NCI-H69 (cell line): Measurements from ENCODE around the gene VSNL1.

Source experiments
- DNase-seq: peaks from one replicate; lab custom pipeline; 2025; lab: John Stamatoyannopoulos, UW

The VSNL1 gene

DNA sequence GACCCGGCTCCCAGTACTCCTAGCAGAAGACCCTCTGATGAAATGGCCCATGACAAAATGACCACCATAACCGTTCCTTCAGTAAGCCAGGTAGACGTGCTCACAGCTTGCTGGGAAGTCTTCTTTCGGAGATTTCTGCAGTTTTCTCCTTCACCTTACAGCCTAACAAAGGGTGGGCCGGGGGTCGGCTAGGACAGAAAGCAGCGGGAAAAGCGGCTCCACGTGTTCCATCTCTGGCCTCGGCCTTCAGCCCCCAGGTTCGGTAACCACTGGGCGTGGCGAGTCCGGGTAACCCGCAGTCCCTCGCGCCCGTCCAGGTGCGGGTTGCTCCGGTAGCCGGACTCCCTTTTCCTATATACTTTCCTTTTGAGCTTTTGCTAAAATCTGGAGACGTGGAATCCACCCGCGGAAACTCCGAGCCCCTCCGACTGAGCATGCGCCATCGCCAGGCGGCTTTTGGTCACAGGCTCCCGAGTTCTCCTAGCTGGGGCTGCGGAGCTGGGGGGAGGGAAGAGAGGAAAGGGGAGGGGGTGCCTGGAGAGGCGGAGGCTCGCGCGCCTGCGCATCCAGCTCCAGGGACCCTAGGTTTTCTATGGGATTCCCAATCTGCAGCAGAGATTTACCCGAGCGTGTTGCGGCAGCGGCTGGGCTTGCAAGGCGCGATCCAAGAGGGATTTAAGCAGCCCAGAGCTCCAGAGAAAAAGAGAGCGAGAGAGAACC, at the start of gene VSNL1:
TSS of gene VSNL1 (plus strand) at position 604 of the 720 bp plus-strand sequence. CDS start 51,379 bp downstream, outside the sequence.
- peak; percentile 81 for DNase-seq

DNA sequence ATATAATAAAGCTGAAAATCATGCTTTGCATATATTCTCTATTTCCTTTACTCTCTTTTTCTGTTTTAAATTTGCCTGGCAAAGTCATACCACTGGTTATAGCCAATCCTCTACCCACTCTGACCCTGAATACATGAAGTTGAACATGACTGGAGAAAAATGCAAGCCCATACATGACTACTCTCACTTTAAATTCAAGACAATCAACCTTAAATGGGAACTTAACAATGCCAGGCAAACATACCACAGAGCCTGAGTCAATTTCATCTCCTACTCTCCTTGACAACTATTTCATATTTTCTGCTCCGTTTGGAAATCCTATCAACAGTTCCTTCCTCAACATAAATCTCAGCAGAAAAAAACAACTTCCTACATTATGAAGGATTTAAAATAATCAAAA, 44.9 kb upstream of the VSNL1 start:
- no peak for DNase-seq

DNA sequence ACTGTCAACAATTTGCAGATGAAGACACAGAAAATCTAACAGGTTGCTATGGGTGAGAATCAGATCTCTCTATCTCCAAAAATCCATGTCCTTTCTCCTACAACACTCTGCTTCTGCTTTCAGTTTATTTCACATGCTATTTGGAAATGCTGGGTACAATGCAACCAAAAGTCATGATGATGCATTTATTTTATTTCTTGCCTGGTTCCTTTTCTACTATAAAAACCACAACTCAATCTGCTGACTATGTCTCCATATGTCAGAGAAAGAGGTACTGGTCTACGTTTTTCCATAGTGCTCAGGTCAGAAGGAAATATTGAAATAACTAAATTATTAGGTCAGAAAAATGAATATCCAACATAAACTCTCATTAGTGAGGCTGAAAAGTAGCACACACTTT, 42.8 kb upstream of the VSNL1 start:
- DNase-seq, result no peak

DNA sequence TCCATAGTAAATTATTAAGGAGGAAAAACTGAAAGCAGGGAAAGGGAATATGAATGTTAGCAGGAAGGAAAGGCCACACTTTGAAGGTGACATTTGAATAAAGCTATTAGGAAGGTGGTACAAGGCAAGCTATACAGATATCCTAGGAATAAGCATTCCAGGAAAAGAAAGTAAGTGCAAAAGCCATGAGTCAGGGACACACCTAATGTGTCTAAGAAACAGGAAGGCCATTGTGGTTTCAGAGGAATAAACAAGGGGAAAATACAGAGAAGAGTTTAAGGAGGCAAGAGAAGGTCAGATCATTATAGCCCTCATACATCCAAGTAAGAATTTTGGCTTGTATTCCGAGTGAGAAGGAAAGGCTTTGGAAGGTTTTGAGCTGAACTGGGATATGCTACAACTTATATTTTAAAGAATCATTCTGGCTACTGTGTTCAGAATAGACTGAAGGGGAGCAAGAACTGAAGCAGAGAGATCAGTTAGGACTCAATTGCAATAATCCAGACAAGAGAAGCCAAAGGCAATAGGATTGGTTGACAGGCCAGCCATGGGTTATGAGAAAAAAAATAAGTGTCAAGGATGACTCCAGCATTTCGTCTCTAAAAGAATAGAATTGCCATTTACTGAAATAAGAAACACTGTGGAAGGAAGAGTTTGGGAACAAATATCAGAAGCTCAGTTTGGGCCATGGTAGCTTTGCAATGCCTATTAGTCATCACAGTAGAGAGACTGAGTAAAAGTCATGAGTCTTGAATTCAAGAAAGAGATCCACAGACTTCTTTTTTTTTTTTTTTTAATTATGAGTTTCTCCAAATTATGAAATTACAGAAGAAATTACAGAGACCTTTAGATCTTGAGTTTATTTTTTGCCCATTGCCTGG, 33.5 kb upstream of the VSNL1 start:
- no peak for DNase-seq

- no peak for DNase-seq
Observed at GRCh38 chr2:17515652-17516051, 24.8 kb upstream of the VSNL1 start.

DNA sequence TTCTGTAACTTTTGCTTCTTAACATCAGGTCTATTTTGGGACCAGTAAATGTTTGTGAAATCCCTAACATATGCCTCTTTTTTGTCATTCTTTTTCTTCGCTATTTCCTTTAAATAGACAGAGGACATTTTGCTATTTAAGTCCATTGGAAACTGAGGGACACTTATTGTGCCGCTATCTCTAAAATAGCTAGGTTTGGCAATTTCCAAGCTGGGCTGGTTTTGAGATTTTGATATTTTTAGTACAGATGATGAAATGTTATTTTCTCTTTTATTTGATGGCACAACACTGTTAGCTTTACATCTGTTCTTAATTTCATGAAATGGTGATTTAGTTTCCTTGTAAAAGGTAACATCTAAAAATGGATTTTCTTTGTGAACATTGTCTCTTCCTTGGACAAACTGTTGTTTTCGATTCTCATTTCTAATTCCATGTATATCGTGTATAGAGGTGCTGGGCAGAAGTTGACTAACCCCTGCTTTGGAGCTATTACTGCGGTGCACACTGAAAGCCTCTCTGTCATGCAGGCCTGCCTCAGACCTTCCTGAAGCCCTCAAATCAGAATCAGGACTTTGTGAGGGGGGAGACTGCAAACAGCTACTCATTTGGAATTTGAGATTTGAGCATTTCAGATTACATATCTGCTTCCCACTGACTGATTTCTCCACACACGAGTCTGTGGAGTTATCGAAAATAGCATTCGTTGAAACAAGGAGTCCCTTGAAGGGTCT, 22.9 kb upstream of the VSNL1 start:
- DNase-seq, result no peak

GRCh38 chr2:17518212-17519154, 22.0 kb upstream of the VSNL1 start, which contains the start of gene RAD51AP2:
Gene RAD51AP2, minus strand, starts transcription at chr2:17518440. Its CDS starts 25 bp downstream, at chr2:17518415.
- peak; percentile 56 for DNase-seq

DNA sequence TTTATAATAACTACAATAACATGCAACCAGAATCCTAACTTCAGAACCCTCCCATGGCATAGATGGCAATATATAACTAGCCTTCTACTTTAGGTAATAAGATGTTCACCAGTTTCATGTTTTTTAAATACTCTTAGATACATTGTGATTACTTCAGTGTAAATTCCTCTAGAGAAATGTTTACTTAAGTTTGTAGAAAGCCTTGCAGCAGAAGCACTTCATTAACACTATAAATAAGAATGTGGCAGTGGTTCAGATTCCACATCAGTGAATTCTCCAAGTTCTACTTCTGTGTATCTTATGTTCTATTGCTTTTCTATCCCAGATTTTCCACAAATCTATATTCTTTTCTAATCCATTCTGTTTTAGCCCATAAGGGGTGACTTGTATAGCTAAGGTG, 21.0 kb upstream of the VSNL1 start:
- no peak for DNase-seq

- DNase-seq, result no peak
Observed at GRCh38 chr2:17520761-17521160, 19.7 kb upstream of the VSNL1 start.

DNA sequence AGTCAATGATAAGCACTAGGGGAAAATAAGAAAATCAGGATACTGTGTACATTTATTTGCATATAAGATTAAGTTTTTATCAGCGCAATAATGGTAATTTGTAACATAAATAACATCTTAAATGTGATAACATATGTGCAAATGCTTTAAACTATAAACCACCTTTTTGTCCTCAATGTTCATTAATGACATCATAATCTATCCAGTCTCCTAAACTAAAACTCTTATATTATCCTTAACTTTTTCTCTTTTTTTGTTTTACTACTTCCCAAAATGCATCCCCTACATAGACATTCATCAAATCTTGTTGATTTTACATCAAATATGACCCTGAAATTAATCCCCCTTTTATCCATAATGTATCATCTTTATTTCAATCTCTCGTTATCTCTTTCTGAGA, 18.9 kb upstream of the VSNL1 start:
- DNase-seq, result no peak

GRCh38 chr2:17522303-17522702, 18.2 kb upstream of the VSNL1 start:
- DNase-seq, result no peak

GRCh38 chr2:17529771-17530170, 10.7 kb upstream of the VSNL1 start:
- DNase-seq, result no peak

DNA sequence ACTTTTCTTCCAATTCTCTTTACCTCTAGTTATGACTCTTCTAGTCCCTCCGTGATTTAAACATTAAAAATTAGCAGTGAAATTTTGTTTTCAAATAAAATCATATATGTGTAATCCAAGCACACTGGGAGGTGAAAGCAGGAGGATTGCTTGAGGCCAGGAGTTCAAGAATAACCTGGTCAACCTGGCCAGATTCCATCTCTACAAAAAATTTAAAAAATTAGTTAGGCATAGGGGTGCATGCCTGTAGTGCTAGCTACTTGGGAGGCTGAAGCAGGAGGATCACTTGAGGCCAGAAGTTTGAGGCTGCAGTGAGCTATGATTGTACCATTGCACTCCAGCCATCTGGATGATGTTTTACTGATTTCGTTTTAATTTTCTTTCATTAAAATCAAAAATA, 7.0 kb upstream of the VSNL1 start:
- no peak for DNase-seq

GRCh38 chr2:17536416-17536815, 4.1 kb upstream of the VSNL1 start:
- no peak for DNase-seq

GRCh38 chr2:17538022-17538843, 2.3 kb upstream of the VSNL1 start:
- peak; percentile 9 for DNase-seq

DNA sequence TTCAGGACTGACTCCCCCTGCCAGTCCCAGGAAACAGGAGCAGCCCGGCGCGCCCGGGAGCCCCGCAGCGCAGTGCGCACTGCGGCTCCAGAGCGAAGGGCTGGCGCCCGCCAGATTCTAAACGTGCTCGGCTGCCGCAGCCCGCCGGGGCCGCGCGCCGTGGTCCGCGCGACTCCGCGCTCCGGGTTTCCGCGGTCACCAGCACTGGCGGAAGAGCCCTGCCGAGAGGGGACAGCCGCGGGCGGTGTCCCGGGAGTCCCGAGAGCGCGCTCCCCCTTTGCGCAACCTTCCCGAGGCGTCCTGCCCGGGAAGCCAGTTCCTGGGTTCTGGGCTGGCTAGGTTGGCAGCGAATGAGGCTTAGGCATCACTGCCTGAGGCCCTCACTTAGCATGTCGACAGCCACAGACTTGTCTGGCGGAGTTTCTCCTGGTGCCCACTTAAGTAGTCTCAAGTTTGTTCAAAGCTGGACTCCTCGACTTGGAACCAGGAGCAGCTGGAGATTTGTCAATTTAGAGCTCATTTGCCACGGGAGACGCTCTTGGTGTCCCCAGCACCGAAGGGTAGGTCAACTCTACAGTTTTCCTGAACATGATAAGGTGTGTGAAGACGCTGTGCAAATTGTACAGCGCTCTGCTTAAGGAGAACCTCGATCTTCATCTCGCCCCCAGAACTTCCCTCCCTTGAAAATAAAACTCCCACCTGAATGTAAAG, 1.5 kb upstream of the VSNL1 start:
- DNase-seq, result peak; percentile 68

DNA sequence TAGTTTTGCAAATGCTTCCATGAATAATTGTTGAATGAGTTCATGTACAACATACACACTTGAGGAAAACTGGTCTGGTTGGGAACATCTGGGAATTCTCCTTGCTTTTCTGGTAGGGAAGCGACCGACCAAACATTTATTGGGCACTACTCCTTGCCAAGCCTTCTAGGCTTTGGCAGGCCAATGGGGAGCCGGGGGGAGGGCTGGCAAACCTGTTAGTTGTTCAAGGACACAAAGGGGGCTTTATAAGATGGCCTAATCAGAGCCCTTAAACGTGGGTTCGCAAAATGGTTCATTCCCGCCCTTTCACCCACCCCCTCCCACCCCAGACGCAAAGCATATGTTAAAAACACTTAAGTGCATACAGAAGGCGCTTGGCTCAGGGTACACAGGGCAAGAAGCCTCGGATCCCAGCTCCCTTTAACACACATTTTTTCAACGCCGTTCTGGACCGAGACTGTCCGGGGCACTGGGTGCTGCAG, 844 bp upstream of the VSNL1 start:
- no peak for DNase-seq

DNA sequence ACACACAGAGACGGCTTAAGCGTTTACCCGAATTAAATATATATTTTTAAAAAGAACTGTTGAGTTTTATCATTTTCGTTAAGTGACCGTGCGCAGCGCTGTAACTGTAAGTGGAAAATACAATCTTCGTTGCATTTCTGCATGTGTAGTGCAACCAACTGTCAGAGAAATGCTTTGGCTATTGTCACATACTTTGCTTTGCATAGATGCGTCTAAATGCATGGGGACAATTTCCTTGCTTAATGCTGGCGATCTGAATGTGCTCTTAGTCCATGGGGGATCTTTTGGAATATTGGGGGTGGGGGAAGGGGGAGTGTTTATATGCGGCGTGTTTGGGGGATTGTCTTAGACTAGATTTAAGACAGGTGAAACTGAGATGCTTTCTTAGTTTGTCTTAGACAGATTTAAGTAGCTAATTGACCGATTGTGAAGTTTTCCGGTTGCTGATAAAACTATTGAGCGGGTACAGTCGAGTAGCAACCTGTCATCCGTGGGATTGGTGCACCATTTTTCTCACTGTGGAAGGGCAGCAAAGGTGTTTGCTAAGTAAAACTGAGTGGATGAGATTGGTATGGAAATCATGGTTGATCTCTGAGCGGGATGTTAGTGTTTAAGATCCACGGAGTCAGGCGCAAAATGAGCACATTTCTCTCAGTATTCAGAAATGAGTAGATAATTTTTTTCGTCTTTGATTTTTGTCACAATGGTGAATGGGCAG, 476 bp downstream of the VSNL1 start:
- peak; percentile 22 for DNase-seq

GRCh38 chr2:17541531-17541950, 1.0 kb downstream of the VSNL1 start:
- no peak for DNase-seq
